Activated CD4-positive, alpha-beta T cell treated with anti-CD3 and anti-CD28 coated beads, Interleukin-2, amount 10 ng/mL, durations not matched to agents 7 days and 5 days (primary cell): Measurements from ENCODE around the gene NKIRAS1. TPM values are rescaled to one million over a fixed set of nuclear protein-coding genes. Genes with fewer than 3 reads are reported as not detected.
"Not testable (repeated sequence)": the region's sequence is repeated elsewhere in the genome, so short reads cannot be mapped to it uniquely, and the experiment has no call there.

Source experiments
- CTCF ChIA-PET: fragments of 350-600 bp; sonication (Branson Sonifier 250); formaldehyde crosslinking; loops from one replicate; lab custom pipeline; 2021; ENCODE audit warnings: antibody characterized with exemption; lab: Charles Lee
- POLR2A ChIA-PET: fragments of 350-600 bp; sonication (Branson Sonifier 250); formaldehyde crosslinking; loops from one replicate; lab custom pipeline; 2021; ENCODE audit warnings: antibody characterized with exemption; lab: Charles Lee
- DNase-seq: peaks from one replicate; pipeline ENCODE4 v3.0.0-alpha.2; 2020
- H3K27ac Mint-ChIP-seq: one replicate; pipeline ENCODE4 v1.8.0; 2021; ENCODE audit warnings: mild to moderate bottlenecking, moderate library complexity, mixed read lengths
- H3K27me3 Mint-ChIP-seq: one replicate; pipeline ENCODE4 v1.8.0; 2021; ENCODE audit warnings: mixed read lengths
- H3K36me3 Mint-ChIP-seq: one replicate; pipeline ENCODE4 v1.8.0; 2021; ENCODE audit warnings: low read depth, mixed read lengths
- H3K4me1 Mint-ChIP-seq: one replicate; pipeline ENCODE4 v1.8.0; 2021; ENCODE audit warnings: mixed read lengths
- H3K4me3 Mint-ChIP-seq: one replicate; pipeline ENCODE4 v1.8.0; 2021; ENCODE audit warnings: mild to moderate bottlenecking, moderate library complexity, mixed read lengths
- H3K9me3 Mint-ChIP-seq: one replicate; pipeline ENCODE4 v1.8.0; 2021; ENCODE audit warnings: mixed read lengths
- total RNA-seq, 2 experiments: library from RNA; stranded (reverse); gene quantifications; one replicate each; pipeline ENCODE4 v1.2.3, GENCODE V29; 2021

The NKIRAS1 gene
- total RNA-seq, 2 experiments from 2014 or later = 2.5 to 3.0 TPM

GRCh38 chr3:23873941-23874340 lies 42.8 kb downstream of the NKIRAS1 start:
- no peaks in the 10 kb centered on the region for H3K27me3 Mint-ChIP-seq
- no peaks in the 10 kb centered on the region for H3K9me3 Mint-ChIP-seq
- ChIA-PET CTCF (no interaction called here), POLR2A (no interaction called here)
- no peaks in the 10 kb centered on the region for H3K4me1 Mint-ChIP-seq
- H3K4me3 Mint-ChIP-seq = no peak overlapping the region
- H3K36me3 Mint-ChIP-seq = no peaks in the 10 kb centered on the region
- no peak overlapping the region for H3K27ac Mint-ChIP-seq
- no peak for DNase-seq

GRCh38 chr3:23872330-23872729 lies 44.5 kb downstream of the NKIRAS1 start:
- H3K36me3 Mint-ChIP-seq = no peaks in the 10 kb centered on the region
- POLR2A ChIA-PET = no interaction called here
- no peaks in the 10 kb centered on the region for H3K27me3 Mint-ChIP-seq
- no peak for DNase-seq
- no peak overlapping the region for H3K27ac Mint-ChIP-seq
- no peak overlapping the region for H3K4me3 Mint-ChIP-seq
- no peaks in the 10 kb centered on the region for H3K9me3 Mint-ChIP-seq
- H3K4me1 Mint-ChIP-seq = no peaks in the 10 kb centered on the region
- CTCF ChIA-PET = no interaction called here

- DNase-seq = not testable (repeated sequence)
Observed at GRCh38 chr3:23871361-23871760, 45.4 kb downstream of the NKIRAS1 start.

GRCh38 chr3:23870663-23871043 lies 46.1 kb downstream of the NKIRAS1 start:
- H3K9me3 Mint-ChIP-seq, H3K36me3 Mint-ChIP-seq, DNase-seq, H3K27ac Mint-ChIP-seq, H3K27me3 Mint-ChIP-seq, POLR2A ChIA-PET, H3K4me1 Mint-ChIP-seq, H3K4me3 Mint-ChIP-seq: not testable (repeated sequence)
- CTCF ChIA-PET = interaction anchor here (1.1 kb wide), 1 partner anchor 28 kb away, joined by 3 read pairs; no protein-coding TSS in a partner anchor

More at GRCh38 chr3:23871361-23871760, 45.4 kb downstream of the NKIRAS1 start:
- POLR2A ChIA-PET, H3K9me3 Mint-ChIP-seq, H3K4me3 Mint-ChIP-seq, CTCF ChIA-PET, H3K4me1 Mint-ChIP-seq, H3K36me3 Mint-ChIP-seq, H3K27me3 Mint-ChIP-seq, H3K27ac Mint-ChIP-seq: not testable (repeated sequence)

- DNase-seq = no peak
- no peaks in the 10 kb centered on the region for H3K9me3 Mint-ChIP-seq
Observed at GRCh38 chr3:23869977-23870662, 46.7 kb downstream of the NKIRAS1 start.

GRCh38 chr3:23867838-23868237 lies 49.0 kb downstream of the NKIRAS1 start:
- POLR2A ChIA-PET = no interaction called here
- Mint-ChIP-seq H3K27ac (no peak overlapping the region), H3K36me3 (no peaks in the 10 kb centered on the region), H3K27me3 (no peaks in the 10 kb centered on the region), H3K4me3 (no peak overlapping the region), H3K4me1 (peaks cover 3% of the 10 kb centered on the region), H3K9me3 (no peaks in the 10 kb centered on the region)
- DNase-seq = no peak
- CTCF ChIA-PET = no interaction called here

More at GRCh38 chr3:23869977-23870662, 46.7 kb downstream of the NKIRAS1 start:
- no peak overlapping the region for H3K27ac Mint-ChIP-seq
- POLR2A ChIA-PET = no interaction called here
- no peaks in the 10 kb centered on the region for H3K36me3 Mint-ChIP-seq
- CTCF ChIA-PET = interaction anchor here (0.6 to 1.1 kb wide), 2 partner anchors 18 to 29 kb away, joined by 3 to 5 read pairs; no protein-coding TSS in a partner anchor
- no peak overlapping the region for H3K4me3 Mint-ChIP-seq
- H3K27me3 Mint-ChIP-seq = no peaks in the 10 kb centered on the region
- no peaks in the 10 kb centered on the region for H3K4me1 Mint-ChIP-seq

- no peaks in the 10 kb centered on the region for H3K9me3 Mint-ChIP-seq
- H3K27ac Mint-ChIP-seq = no peak overlapping the region
- no peaks in the 10 kb centered on the region for H3K27me3 Mint-ChIP-seq
- DNase-seq = no peak
- peaks cover 3% of the 10 kb centered on the region for H3K4me1 Mint-ChIP-seq
- POLR2A ChIA-PET = no interaction called here
- H3K4me3 Mint-ChIP-seq = no peak overlapping the region
- CTCF ChIA-PET = no interaction called here
- no peaks in the 10 kb centered on the region for H3K36me3 Mint-ChIP-seq
Observed at GRCh38 chr3:23867400-23867799, 49.4 kb downstream of the NKIRAS1 start.

GRCh38 chr3:23865595-23866396 lies 51.0 kb downstream of the NKIRAS1 start:
- POLR2A ChIA-PET = no interaction called here
- peaks cover 5% of the 10 kb centered on the region for H3K4me1 Mint-ChIP-seq

GRCh38 chr3:23864931-23865330 lies 51.9 kb downstream of the NKIRAS1 start:
- DNase-seq = no peak
- ChIA-PET CTCF (interaction anchor here (1.0 kb wide), 1 partner anchor 12 kb away, joined by 3 read pairs; no protein-coding TSS in a partner anchor), POLR2A (no interaction called here)
- H3K4me3 Mint-ChIP-seq = no peak overlapping the region
- peaks cover 10% of the 10 kb centered on the region for H3K4me1 Mint-ChIP-seq
- H3K27me3 Mint-ChIP-seq = no peaks in the 10 kb centered on the region
- no peaks in the 10 kb centered on the region for H3K36me3 Mint-ChIP-seq
- no peak overlapping the region for H3K27ac Mint-ChIP-seq
- no peaks in the 10 kb centered on the region for H3K9me3 Mint-ChIP-seq

More at GRCh38 chr3:23865595-23866396, 51.0 kb downstream of the NKIRAS1 start:
- H3K4me3 Mint-ChIP-seq = no peak overlapping the region
- CTCF ChIA-PET = interaction anchor here (1.0 to 1.3 kb wide), 3 partner anchors 12 to 55 kb away, joined by 3 to 4 read pairs (median 3); no protein-coding TSS in a partner anchor
- no peak overlapping the region for H3K27ac Mint-ChIP-seq
- no peak for DNase-seq
- H3K9me3 Mint-ChIP-seq = no peaks in the 10 kb centered on the region
- H3K36me3 Mint-ChIP-seq = no peaks in the 10 kb centered on the region
- H3K27me3 Mint-ChIP-seq = no peaks in the 10 kb centered on the region

- Mint-ChIP-seq H3K27ac (no peak overlapping the region), H3K36me3 (no peaks in the 10 kb centered on the region), H3K9me3 (no peaks in the 10 kb centered on the region), H3K27me3 (no peaks in the 10 kb centered on the region), H3K4me1 (peaks cover 23% of the 10 kb centered on the region), H3K4me3 (no peak overlapping the region)
- DNase-seq = no peak
- ChIA-PET CTCF (interaction anchor here (0.6 kb wide), 1 partner anchor 146 kb away, joined by 3 read pairs; no protein-coding TSS in a partner anchor), POLR2A (no interaction called here)
Observed at GRCh38 chr3:23863060-23863459, 53.7 kb downstream of the NKIRAS1 start.

- DNase-seq = no peak
- Mint-ChIP-seq H3K27me3 (no peaks in the 10 kb centered on the region), H3K9me3 (no peaks in the 10 kb centered on the region), H3K27ac (no peak overlapping the region), H3K4me3 (no peak overlapping the region), H3K36me3 (peaks cover 1% of the 10 kb centered on the region), H3K4me1 (peaks cover 35% of the 10 kb centered on the region)
- CTCF ChIA-PET = no interaction called here
- POLR2A ChIA-PET = no interaction called here
Observed at GRCh38 chr3:23861689-23862088, 55.1 kb downstream of the NKIRAS1 start.

GRCh38 chr3:23859839-23860382 lies 56.9 kb downstream of the NKIRAS1 start:
- peak; percentile 16 for DNase-seq
- Mint-ChIP-seq H3K4me1 (peaks cover 35% of the 10 kb centered on the region), H3K36me3 (peaks cover 1% of the 10 kb centered on the region), H3K4me3 (no peak overlapping the region), H3K27ac (peak overlapping the region; percentile 48), H3K9me3 (no peaks in the 10 kb centered on the region), H3K27me3 (no peaks in the 10 kb centered on the region)
- CTCF ChIA-PET = interaction anchor here (1.1 kb wide), 1 partner anchor 15 kb away, joined by 3 read pairs; no protein-coding TSS in a partner anchor
- POLR2A ChIA-PET = no interaction called here
